ENCODE measurements around the gene IL37.
"Not testable (repeated sequence)": the region's sequence is repeated elsewhere in the genome, so short reads cannot be mapped to it uniquely, and the experiment has no call there.

The IL37 gene

DNA sequence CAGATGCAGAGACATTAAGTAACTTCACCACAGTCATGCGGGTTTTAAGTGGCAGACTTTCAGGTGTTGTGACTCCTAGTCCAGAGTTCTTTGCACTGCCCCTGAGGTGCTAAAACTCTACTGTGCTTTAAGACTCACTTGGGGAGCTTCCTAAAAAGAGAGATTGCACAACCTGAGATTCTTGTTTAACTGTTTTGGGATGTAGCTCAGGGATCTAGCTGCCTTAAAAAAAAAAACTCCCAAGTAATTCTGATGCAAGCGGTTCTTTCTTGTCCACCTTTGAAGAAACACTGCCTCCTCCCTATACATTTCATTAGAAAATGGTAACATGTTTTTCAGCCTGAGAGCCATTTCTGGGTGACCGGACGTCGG, 13.0 kb downstream of the IL37 start:
- no peak for DNase-seq

GRCh38 chr2:112924360-112924759, 13.4 kb downstream of the IL37 start:
- DNase-seq = no peak

- no peak for DNase-seq
Measured at GRCh38 chr2:112924821-112925220, 13.9 kb downstream of the IL37 start.

DNA sequence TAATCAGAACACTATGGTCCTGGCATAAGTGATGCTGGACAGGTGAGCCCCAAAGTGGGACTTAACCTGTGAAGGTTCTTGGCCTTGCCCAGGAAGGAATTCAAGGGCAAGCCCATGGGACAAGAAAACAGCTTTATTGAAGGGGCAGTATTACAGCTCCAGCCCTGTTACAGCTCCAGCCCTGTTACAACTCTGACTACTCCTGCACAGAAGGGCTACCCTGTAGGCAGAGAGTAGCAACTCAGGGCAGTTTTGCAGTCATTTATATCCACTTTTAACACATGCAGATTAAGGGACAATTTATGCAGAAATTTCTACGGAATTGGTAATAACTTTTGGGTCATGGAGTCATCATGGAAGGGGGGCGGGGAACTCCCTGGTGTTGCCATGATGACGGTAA, 15.7 kb downstream of the IL37 start:
- DNase-seq = no peak

DNA sequence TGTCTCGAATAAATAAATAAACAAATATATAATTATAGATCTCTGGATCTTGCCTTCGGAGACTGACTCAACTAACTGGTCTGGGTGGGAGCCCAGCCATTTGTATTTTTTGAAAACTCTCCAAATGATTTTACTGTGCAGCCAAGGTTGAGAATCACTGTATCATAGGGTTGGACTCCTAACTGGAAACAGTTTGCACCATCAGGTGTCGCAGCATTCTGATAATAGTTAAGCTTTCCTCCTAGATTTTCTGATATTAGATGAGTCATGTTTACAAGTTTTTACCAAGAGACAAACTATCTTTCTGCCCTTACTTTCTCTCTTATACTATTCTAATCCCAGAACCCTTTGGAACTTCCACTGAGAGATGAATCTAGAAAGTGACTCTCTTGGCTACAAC, 16.8 kb downstream of the IL37 start:
- no peak for DNase-seq

DNA sequence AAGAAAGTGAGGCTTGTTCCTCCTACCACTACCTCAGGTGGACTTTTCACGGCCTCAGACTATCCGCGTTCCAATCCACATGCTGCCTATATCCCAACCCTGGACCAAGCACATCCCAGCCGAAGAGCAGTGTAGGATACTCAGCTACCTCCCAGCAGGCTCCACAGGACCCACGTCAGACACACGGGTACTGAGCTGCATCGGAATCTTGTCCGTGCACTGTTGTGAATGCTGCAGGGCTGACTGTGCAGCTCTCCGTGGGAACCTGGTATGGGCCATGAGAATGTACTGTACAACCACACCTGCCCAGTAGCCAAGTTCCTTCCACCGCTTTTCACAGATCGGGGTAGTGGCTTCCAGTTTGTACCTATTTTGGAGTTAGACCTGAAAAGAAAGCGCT, 22.3 kb downstream of the IL37 start:
- no peak for DNase-seq

GRCh38 chr2:112934117-112934516, 23.2 kb downstream of the IL37 start:
- not testable (repeated sequence) for DNase-seq

GRCh38 chr2:112936927-112937232, 25.9 kb downstream of the IL37 start:
- no peak for DNase-seq

DNA sequence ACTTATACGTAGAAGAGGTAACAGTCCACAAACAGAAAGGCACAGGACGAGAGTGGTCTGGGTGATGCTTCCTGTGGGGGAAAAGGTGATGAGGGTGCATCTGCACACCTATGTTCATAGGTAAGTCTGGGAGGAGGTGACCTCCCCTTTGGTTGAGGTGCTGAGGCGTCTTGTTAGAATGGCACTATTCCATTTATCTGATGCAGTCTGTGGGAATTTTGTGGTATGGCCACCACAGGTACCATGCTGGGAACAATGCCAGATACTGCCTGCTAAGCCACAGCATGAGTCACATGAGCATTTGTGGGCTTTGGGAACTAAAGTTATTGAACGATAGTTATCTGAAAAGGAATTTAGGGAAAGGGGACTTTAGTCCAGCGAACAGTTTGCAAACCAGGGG, 27.9 kb downstream of the IL37 start:
- no peak for DNase-seq

DNA sequence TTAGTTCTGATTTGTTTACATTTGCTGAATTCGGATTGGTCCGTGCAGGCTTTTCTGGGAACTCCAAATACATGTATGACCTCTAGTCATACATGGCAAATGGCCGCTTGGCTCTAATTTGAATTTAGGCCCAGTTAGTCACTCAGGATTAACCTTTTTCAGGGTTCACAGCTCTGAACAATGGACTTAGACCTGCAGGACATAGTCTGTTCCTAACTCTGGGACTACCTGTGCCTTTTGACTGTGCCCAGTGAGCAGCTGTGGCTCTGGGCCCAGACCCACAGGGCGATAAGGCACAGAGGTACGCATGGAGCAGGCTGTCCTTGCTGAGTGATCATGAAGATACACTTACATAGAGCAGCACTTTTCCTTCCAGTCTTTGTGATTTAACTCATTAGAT, 28.5 kb downstream of the IL37 start:
- DNase-seq = no peak

DNA sequence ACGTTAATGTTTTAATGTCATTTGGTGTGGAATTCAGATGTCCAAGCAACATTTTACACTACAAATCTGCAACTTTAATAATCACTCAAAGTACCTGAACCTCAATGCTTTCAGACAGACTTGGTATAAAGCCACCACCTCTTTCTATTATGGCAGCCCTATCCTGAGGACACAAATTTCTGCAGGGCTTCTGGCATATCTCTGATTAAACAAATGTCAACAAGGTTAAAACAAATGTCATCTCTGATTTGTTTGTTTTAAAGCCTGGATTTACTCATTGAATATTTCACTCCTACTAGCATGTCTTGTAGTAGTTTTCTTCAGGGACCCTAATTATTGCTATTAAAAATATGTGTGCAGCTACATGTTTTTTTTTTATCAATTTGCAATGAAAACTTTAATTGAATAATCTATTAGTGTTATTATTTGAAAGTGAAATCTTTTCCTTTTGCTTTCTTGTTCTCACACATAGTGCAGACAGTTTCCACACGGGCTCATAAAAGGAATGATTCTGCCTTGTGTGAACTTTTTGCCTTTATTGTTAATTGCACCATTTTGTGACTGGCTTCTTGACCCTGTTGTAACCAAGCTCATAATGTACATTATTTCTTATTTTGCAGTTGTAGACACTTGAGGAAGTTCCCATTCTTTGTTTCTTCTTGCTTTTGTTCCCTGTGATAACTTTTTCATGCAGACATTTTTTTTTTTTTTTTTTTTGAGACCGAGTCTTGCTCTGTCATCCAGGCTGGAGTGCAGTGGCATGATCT, 30.1 kb downstream of the IL37 start:
- no peak for DNase-seq

DNA sequence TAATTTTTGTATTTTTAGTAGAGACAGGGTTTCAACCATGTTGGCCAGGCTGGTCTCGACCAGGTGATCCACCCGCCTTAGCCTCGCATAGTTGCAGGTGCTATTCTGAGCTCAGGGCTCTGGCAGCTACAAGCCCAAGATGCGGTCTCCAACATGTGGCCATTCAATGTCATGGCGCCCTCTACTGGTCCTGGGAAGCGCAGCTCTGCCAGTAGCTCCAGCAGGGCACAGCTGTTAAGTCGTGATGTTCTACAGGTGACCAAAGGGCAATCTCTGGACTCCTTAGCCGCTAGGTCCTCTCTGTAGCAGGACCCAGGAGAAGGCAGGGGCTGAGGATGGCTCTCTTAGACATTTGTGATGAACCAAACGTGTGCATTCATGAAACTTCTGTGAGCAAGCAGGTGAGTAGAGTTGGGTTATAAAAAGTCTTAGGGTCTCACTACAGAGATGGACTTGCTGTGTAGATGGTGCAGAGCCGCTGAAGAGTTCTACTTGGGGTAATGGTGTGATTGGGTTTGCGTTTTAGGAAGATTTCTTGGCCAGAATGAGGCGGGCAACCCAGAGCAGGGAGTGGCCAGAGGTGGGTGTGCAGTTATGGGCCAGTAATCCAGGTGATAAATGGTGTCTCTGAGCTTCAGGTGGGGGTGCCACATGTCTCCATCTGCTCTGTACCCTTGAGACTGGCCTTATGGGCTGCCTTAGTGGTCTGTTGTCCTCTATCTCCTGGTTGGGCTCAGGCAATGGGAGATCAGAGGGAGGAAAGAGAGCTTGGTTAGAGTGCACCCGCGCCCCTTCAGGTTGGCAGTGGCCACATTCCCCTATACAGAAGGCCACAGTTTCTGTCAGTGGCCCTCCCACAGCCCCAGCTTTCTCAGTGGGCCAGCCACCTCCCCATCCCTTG, 31.0 kb downstream of the IL37 start:
- DNase-seq = peak; percentile 85

- no peak for DNase-seq
Measured at GRCh38 chr2:112942654-112943002, 31.7 kb downstream of the IL37 start.

DNA sequence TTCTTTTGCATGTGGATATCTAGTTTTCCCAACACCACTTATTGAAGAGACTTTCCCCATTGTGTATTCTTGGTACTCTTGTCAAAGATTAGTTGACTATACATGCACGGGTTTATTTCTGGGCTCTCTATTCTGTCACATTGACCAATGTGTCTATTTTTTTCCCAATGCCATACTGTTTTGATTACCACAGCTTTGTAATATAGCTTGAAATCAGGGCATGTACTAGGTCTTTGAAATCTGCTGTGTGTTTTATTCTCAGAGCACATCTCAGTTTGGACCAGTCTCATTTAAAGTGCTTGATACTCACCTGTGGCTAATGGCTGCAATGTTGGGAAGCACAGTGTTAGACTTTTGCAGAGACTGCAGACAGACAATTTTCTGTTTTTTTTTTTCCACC, 34.0 kb downstream of the IL37 start:
- no peak for DNase-seq

DNA sequence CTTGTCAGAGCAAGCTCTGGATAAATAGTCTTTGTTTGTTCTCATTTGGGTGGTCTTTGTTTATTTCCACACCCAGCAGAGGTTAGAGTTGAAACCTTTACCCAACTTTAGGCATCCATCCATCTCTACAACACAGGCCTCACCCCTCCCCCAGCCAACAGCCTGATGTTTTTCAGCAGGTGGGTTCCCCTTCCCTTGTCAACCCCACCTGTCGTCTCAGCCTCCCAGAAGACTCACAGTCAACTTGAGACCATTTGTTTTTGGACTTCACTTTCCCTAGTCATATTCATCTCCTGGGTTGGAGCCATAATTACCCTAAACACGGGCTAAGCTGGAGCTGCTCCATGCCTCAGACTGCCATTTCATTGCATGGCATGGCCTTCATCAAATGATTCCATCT, 35.1 kb downstream of the IL37 start:
- DNase-seq = no peak

DNA sequence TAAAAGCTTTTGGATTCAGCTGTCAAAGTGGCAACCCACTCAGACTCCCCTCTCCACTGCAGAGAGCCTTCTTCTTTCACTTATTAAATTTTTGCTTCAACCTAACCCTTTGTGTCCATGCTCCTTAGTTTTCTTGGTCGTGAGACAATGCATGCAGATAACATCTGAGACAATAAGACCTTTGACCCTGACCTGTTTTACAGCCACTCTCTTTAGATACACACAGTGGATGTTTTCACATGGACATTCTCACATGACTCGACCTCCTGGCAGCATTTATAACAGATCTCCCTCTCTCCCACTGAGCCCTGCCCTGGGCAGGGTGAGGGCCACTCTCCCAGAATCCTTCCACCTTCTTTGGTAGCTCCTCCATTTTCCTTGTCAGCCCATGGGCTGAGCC, 36.4 kb downstream of the IL37 start:
- no peak for DNase-seq

DNA sequence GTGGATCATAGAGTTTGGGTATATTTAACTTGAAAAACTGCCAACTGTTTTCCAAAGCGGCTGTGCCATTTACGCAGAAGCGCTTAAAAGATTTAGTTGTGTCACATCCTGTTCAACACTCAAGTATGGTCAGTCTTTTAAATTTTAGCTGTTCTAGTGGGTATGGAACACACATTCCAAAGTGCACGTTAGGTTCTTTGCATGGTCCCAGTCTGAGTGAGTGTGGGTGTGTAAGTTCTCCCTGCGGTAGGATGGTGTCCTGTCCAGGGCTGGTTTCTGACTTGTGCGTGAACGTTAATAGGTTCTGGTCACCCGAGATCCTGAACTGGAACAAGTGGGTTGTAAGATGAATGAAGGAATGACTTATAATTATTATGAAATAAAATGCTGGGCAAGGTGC, 38.5 kb downstream of the IL37 start:
- DNase-seq = no peak

DNA sequence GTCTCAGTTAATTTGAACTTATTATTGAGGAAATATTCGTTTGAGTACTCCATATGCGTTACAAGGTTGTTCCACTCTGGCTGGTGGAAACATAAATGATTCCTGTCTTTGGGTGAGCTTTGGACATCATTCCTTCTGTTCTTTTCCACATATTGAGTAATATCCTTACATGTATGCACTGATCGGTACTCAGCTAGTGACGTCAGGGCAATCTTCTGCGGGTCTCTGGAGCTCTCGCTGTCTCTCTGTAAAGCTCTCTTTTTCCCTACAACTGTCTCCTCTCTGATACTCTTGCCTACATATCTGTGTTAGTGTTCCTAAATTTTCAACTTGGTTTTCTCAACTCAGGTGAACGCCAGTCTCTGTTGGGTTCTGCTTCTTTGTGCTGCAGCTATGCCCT, 43.4 kb downstream of the IL37 start:
- no peak for DNase-seq

- no peak for DNase-seq
Measured at GRCh38 chr2:112957511-112957910, 46.5 kb downstream of the IL37 start.

DNA sequence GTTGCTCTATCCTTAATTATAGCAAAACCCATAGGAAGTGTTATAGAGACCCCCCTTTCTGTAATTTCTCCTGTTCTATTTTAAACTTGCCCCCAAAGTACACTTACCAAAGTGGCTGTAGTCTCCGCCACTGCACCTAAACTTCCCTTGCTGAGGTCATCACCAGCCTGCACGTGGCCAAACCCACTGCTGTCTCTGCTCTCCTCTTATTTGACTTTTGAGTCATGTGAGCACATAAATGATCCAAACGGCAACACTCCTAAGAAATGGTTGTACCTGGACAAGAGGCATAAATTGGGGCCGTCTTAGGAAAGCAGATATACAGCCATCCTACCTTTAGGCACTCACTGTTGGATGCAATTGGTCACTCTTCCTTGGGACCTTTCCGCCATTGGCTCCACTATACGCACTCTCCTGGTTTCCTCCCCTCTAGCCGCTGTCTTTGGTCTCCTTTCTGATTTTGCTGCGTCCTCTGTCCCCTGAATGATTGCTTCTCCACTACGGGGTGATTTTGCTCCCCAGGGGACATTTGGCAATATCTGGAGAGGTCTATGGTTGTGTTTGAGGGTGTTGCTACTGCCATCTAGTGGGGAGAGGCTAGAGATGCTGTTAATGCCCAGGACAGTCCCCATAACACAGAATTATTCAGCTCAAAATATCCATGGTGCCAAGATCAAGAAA, 47.6 kb downstream of the IL37 start:
- peak; percentile 68 for DNase-seq

- no peak for DNase-seq
Measured at GRCh38 chr2:112959109-112959812, 48.3 kb downstream of the IL37 start.

DNA sequence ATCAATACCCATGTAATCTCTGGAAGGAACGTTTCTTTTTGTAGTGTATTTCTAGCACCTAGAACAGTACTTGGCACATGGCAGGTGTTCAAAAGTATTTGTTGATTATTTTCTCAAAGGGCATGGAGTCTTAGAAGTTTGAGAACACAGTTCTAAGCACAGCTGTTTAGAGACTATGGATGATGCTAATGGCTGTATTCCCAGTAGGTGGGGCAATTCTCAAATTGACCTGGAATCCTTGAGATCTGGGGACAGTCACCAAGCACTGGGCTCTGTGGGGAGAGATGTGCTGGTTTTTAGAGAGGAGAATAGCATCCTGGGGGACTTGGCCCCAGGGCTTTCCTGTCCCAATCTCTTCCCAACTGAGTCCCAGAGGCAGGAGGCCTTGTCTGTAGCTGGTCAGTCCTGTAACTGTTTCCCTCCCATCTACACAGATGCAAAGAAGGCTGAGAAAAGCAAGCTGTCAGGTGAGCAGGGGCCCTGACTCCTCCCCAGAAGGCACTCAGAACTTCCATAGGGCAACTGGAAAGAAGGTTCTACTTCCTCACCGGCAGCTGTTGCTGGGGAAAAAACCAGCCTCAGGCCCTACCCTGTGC, 49.4 kb downstream of the IL37 start:
- DNase-seq = no peak

Measured in activated CD4-positive, alpha-beta T cell treated with anti-CD3 and anti-CD28 coated beads, Interleukin-10, Interleukin-2, amounts not matched to agents 100 ng/mL and 50 ng/mL, durations not matched to agents 16 hours and 8 hours (primary cell).